OCI-LY7 (cell line): Measurements from ENCODE around the gene FIBIN. TPM values are rescaled to one million over a fixed set of nuclear protein-coding genes. Genes with fewer than 3 reads are reported as not detected.

Experiments
- BruUV-seq: library from RNA; stranded (reverse); fragments of 400-500 nt; replicated peaks from 2 replicates; lab custom pipeline; 2021; lab: Mats Ljungman, UMichigan
- CTCF ChIA-PET: fragments of 300-600 bp; sonication (Branson Sonifier 250); formaldehyde crosslinking; loops from one replicate; lab custom pipeline; 2022; ENCODE audit warnings: antibody characterized with exemption; ENCODE audit not compliant: unreplicated experiment; lab: Charles Lee
- POLR2A ChIA-PET: fragments of 300-600 bp; sonication (Branson Sonifier 250); formaldehyde crosslinking; loops from one replicate; lab custom pipeline; 2022; ENCODE audit warnings: antibody characterized with exemption; lab: Charles Lee
- DNase-seq: peaks from one replicate; pipeline ENCODE4 v3.0.0-alpha.2; 2015; ENCODE audit warnings: low spot score
- H2AFZ ChIP-seq: fragments of 200-600 bp; sonication (generic), shearing (Covaris generic); 2 replicates; pipeline ENCODE4 v1.6.1; 2014; ENCODE audit warnings: mild to moderate bottlenecking, antibody characterized with exemption, low read length, moderate library complexity
- H3K27ac ChIP-seq: fragments of 200-600 bp; sonication (generic); 2 replicates; pipeline ENCODE4 v1.5.1; 2014; ENCODE audit warnings: mixed run types, low read depth, mild to moderate bottlenecking, moderate library complexity, low read length, inconsistent platforms; ENCODE audit not compliant: poor library complexity, severe bottlenecking
- H3K36me3 ChIP-seq: fragments of 200-600 bp; sonication (generic); 2 replicates; pipeline ENCODE4 v1.6.1; 2014; ENCODE audit warnings: mild to moderate bottlenecking, antibody characterized with exemption, low read length, moderate library complexity, mixed read lengths; ENCODE audit not compliant: insufficient read depth
- H3K4me1 ChIP-seq: fragments of 200-600 bp; sonication (generic); 2 replicates; pipeline ENCODE4 v1.5.1; 2014; ENCODE audit warnings: mild to moderate bottlenecking, low read length; ENCODE audit not compliant: insufficient read depth, poor library complexity, severe bottlenecking
- H3K4me2 ChIP-seq: fragments of 200-600 bp; sonication (generic); 2 replicates; pipeline ENCODE4 v1.6.1; 2014; ENCODE audit warnings: mild to moderate bottlenecking, low read length
- H3K4me3 ChIP-seq: fragments of 200-600 bp; sonication (generic); 2 replicates; pipeline ENCODE4 v1.5.1; 2014; ENCODE audit warnings: mild to moderate bottlenecking, low read depth, low read length; ENCODE audit not compliant: poor library complexity, severe bottlenecking
- H3K79me2 ChIP-seq: fragments of 200-600 bp; sonication (generic); 2 replicates; pipeline ENCODE4 v1.6.1; 2016; ENCODE audit warnings: low read depth, mild to moderate bottlenecking, low read length, moderate library complexity, mixed read lengths; ENCODE audit not compliant: insufficient read depth
- H3K9me2 ChIP-seq: fragments of 200-600 bp; sonication (generic); 2 replicates; pipeline ENCODE4 v1.6.1; 2016; ENCODE audit warnings: mild to moderate bottlenecking, low read length, mixed read lengths; ENCODE audit not compliant: insufficient read depth
- H3K9me3 ChIP-seq: fragments of 200-600 bp; sonication (generic); 2 replicates; pipeline ENCODE4 v1.6.1; 2014; ENCODE audit warnings: mild to moderate bottlenecking, mixed run types, low read length, mixed read lengths
- H4K20me1 ChIP-seq: fragments of 200-600 bp; sonication (generic); 2 replicates; pipeline ENCODE4 v1.6.1; 2014; ENCODE audit warnings: mild to moderate bottlenecking, antibody characterized with exemption, low read length, moderate library complexity, mixed read lengths; ENCODE audit not compliant: insufficient read depth
- EZH2phosphoT487 ChIP-seq: fragments of 200-600 bp; sonication (generic); IDR thresholded peaks from 2 replicates; pipeline ENCODE4 v1.6.1; 2018; ENCODE audit warnings: low read depth, borderline replicate concordance, mild to moderate bottlenecking, mixed run types, antibody characterized with exemption, low read length, moderate library complexity, mixed read lengths
- intact Hi-C: fragments of 100-400 bp; cut with micrococcal nuclease; formaldehyde crosslinking; loops from one replicate; pipeline ENCODE4 v1.10.0; 2022; ENCODE audit not compliant: unreplicated experiment
- total RNA-seq, 2 experiments: library from RNA; depleted of rRNA in 1 of 2; stranded (reverse); fragments of >200 nt in 1 of 2; shearing (Covaris generic) in 1 of 2; gene quantifications; 2 replicates each; pipeline ENCODE4 v1.2.3, GENCODE V29; 2014 to 2022
- TF ChIP-seq, protein P1 (sequence below): fragments of 200-600 bp; sonication (generic); conservative IDR thresholded peaks from 2 replicates; pipeline ENCODE4 v1.5.1; 2014; ENCODE audit warnings: mild to moderate bottlenecking, antibody characterized with exemption, low read length, moderate library complexity, mixed read lengths

Gene FIBIN
- total RNA-seq, 2 experiments from 2014 or later: not detected

DNA sequence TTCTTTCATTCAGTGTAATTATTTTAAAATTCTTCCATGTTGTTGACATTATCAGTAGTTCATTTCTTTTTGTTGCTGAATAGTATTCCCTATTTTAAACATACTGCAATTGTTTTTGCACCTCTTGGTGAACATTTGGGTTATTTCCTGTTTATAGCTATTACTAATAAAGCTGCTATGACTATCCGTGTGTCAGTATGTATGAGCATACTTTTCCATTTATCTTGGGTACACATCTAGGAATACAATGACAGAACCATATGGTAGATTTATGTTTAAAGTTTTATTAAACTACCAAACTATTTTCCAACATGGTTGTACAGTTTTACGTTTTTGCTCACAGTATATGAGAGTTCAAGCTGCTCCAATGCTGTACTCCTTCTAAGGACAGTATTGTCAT lies 22.0 kb upstream of the FIBIN start:
- no peaks in the 10 kb centered on the region for H4K20me1 ChIP-seq
- ChIA-PET POLR2A (interaction anchor here (0.6 to 0.7 kb wide), 3 partner anchors 8 to 991 kb away, joined by 3 to 4 read pairs (median 3); no protein-coding TSS in a partner anchor), CTCF (no interaction called here)
- no peaks in the 10 kb centered on the region for H3K79me2 ChIP-seq
- no peaks in the 10 kb centered on the region for H3K9me3 ChIP-seq
- TF ChIP-seq, protein P1, sequence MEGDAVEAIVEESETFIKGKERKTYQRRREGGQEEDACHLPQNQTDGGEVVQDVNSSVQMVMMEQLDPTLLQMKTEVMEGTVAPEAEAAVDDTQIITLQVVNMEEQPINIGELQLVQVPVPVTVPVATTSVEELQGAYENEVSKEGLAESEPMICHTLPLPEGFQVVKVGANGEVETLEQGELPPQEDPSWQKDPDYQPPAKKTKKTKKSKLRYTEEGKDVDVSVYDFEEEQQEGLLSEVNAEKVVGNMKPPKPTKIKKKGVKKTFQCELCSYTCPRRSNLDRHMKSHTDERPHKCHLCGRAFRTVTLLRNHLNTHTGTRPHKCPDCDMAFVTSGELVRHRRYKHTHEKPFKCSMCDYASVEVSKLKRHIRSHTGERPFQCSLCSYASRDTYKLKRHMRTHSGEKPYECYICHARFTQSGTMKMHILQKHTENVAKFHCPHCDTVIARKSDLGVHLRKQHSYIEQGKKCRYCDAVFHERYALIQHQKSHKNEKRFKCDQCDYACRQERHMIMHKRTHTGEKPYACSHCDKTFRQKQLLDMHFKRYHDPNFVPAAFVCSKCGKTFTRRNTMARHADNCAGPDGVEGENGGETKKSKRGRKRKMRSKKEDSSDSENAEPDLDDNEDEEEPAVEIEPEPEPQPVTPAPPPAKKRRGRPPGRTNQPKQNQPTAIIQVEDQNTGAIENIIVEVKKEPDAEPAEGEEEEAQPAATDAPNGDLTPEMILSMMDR: no peak
- TF ChIP-seq EZH2phosphoT487: no peak
- H3K27ac ChIP-seq: no peak overlapping the region
- intact Hi-C loops: no loop called here
- DNase-seq: no peak
- H3K9me2 ChIP-seq: no peaks in the 10 kb centered on the region
- no peaks in the 10 kb centered on the region for H3K4me1 ChIP-seq
- no peaks in the 10 kb centered on the region for H3K36me3 ChIP-seq
- no peak overlapping the region for H2AFZ ChIP-seq
- H3K4me3 ChIP-seq: no peak overlapping the region
- no TSS peak for BruUV-seq
- no peak overlapping the region for H3K4me2 ChIP-seq

DNA sequence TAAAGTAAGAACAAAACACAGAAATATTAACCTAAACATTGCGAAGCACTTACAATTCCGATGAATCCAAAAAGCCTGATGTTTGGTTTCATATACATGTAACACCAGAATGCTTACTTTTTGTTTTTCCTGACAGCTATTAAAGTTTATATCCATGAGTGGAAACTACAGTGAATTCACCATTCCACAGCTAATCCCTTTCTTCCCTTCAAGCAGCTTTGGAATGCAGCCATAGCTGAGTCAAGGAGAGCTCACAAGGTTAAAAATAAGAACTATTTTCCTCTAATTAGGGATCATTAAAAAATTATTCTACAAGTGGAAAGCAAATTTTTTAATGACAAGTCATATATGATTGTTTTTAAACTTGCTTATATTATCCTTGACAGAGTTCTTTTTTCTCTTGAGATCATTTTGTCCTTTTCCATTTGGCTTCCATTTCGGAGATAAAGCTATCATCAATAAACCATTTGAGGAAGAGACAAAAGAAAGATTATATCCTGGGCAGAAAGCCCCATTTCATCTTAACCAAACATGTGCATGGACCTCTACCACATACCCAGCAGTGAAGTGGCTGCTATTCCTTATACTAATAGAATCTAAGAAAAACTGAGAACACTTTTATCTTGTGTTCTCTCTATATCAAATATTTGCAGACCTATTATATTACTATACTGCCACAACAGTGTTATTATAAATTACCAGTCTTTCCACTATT lies 19.7 kb upstream of the FIBIN start:
- no peak overlapping the region for H3K27ac ChIP-seq
- H3K36me3 ChIP-seq: no peaks in the 10 kb centered on the region
- TF ChIP-seq, protein P1: no peak
- TF ChIP-seq EZH2phosphoT487: no peak
- H3K9me2 ChIP-seq: no peaks in the 10 kb centered on the region
- no peak overlapping the region for H2AFZ ChIP-seq
- no peak overlapping the region for H3K4me2 ChIP-seq
- intact Hi-C loops: no loop called here
- H3K4me3 ChIP-seq: no peak overlapping the region
- ChIA-PET POLR2A (interaction anchor here (0.7 to 1.4 kb wide), 2 partner anchors 10 to 11 kb away, joined by 3 to 4 read pairs; no protein-coding TSS in a partner anchor), CTCF (no interaction called here)
- H3K4me1 ChIP-seq: no peaks in the 10 kb centered on the region
- no peaks in the 10 kb centered on the region for H4K20me1 ChIP-seq
- H3K79me2 ChIP-seq: no peaks in the 10 kb centered on the region
- H3K9me3 ChIP-seq: no peaks in the 10 kb centered on the region; the same call in 1 of the 2 replicates
- DNase-seq: no peak
- no TSS peak for BruUV-seq

DNA sequence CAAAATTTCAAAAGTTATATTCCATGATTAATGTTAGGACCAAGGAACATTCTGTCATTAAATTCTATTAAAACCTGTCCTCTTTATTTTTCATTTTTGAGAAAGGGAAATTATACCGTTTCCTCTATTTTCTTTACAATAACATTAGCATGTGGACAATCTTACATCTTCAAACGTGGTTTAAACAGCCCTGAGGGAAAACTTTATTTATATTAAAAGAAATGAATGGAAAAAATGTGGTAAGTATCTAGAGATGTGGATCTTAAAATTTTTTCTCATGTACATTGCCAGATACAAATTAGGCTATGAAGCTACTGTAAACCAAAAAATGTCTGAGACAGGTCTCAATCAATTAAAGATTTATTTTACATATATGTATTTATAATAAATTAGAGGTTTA lies 18.9 kb upstream of the FIBIN start:
- CTCF ChIA-PET: no interaction called here
- Histone ChIP-seq H3K36me3 (no peaks in the 10 kb centered on the region), H3K4me1 (no peaks in the 10 kb centered on the region), H3K9me3 (peaks cover 4% of the 10 kb centered on the region; the same call in 1 of the 2 replicates), H3K4me3 (no peak overlapping the region), H2AFZ (no peak overlapping the region), H3K27ac (no peak overlapping the region), H3K9me2 (no peaks in the 10 kb centered on the region), H3K4me2 (no peak overlapping the region), H4K20me1 (no peaks in the 10 kb centered on the region), H3K79me2 (no peaks in the 10 kb centered on the region)
- DNase-seq: no peak
- intact Hi-C loops: no loop called here
- BruUV-seq: no TSS peak
- POLR2A ChIA-PET: interaction anchor here (0.6 to 1.4 kb wide), 2 partner anchors 9 to 348 kb away, joined by 3 to 4 read pairs; no protein-coding TSS in a partner anchor
- TF ChIP-seq, protein P1: no peak
- no peak for TF ChIP-seq EZH2phosphoT487
